Ascending aorta (tissue), 2 donors: ENCODE data around the gene C2orf69. TPM values are rescaled to one million over a fixed set of nuclear protein-coding genes. Genes with fewer than 3 reads are reported as not detected.

ENCODE experiments used
- DNase-seq, 2 donors: peaks; one replicate each; pipeline ENCODE4 v3.0.0-alpha.2; 2019; ENCODE audit warnings: low spot score in 2 of 2
- H3K27ac ChIP-seq, 2 donors: fragments of 200-600 bp; sonication (generic); one replicate each; pipeline ENCODE4 v1.5.1; 2016 to 2017; ENCODE audit warnings: mild to moderate bottlenecking in 1 of 2
- H3K27me3 ChIP-seq: fragments of 200-600 bp; sonication (generic); one replicate; pipeline ENCODE4 v1.5.1; 2017
- H3K36me3 ChIP-seq, 2 donors: fragments of 200-600 bp; sonication (generic); one replicate each; pipeline ENCODE4 v1.5.1; 2016
- H3K4me1 ChIP-seq, 2 donors: fragments of 200-600 bp; sonication (generic); one replicate each; pipeline ENCODE4 v1.5.1; 2016 to 2017; ENCODE audit warnings: mild to moderate bottlenecking in 1 of 2
- H3K4me3 ChIP-seq, 2 donors: fragments of 200-600 bp; sonication (generic); one replicate each; pipeline ENCODE4 v1.5.1; 2016 to 2017; ENCODE audit warnings: mild to moderate bottlenecking in 1 of 2
- H3K9me3 ChIP-seq, 2 donors: fragments of 200-600 bp; sonication (generic); one replicate each; pipeline ENCODE4 v1.5.1; 2016
- intact Hi-C: fragments of 100-400 bp; cut with DNase I; formaldehyde crosslinking; loops from one replicate; pipeline ENCODE4 v1.15.1; 2023
- total RNA-seq: library from RNA; depleted of rRNA; stranded (reverse); fragments of >200 nt; gene quantifications from one replicate; pipeline ENCODE4 v1.1.0, GENCODE V29; 2016
- TF ChIP-seq, protein P1 (sequence below), 3 experiments: fragments of 200-600 bp in 2 of 3; fragments of 450-650 bp in 1 of 3; sonication (generic) in 2 of 3; IDR thresholded peaks; one replicate each; pipeline ENCODE4 v1.5.1; 2016 to 2019; ENCODE audit warnings: antibody characterized with exemption in 3 of 3, mild to moderate bottlenecking in 1 of 3, moderate library complexity in 1 of 3

The C2orf69 gene
- total RNA-seq, 1 donor from 2014 or later, result 1.9 TPM

DNA sequence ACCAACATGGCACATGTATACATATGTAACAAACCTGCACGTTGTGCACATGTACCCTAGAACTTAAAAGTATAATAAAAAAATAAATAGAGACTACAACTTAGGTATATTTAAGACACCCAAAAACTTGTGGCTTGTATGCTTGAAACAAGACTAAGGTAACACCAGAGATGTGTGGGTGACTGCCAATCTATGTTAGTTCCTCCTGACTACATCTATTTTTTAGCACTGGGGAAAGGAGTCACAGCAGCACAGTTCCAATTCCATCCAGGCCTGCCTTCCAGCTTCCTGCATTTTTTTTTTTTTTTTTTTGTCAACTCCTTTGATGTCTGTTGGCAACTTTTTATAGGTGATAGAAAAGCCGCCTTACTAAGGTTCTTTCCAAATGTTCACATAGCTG, 18.2 kb downstream of the C2orf69 start:
- H3K27me3 ChIP-seq, result no peaks in the 10 kb centered on the region
- no peak for DNase-seq
- TF ChIP-seq, protein P1, sequence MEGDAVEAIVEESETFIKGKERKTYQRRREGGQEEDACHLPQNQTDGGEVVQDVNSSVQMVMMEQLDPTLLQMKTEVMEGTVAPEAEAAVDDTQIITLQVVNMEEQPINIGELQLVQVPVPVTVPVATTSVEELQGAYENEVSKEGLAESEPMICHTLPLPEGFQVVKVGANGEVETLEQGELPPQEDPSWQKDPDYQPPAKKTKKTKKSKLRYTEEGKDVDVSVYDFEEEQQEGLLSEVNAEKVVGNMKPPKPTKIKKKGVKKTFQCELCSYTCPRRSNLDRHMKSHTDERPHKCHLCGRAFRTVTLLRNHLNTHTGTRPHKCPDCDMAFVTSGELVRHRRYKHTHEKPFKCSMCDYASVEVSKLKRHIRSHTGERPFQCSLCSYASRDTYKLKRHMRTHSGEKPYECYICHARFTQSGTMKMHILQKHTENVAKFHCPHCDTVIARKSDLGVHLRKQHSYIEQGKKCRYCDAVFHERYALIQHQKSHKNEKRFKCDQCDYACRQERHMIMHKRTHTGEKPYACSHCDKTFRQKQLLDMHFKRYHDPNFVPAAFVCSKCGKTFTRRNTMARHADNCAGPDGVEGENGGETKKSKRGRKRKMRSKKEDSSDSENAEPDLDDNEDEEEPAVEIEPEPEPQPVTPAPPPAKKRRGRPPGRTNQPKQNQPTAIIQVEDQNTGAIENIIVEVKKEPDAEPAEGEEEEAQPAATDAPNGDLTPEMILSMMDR (IDR thresholded peaks at IDR 0.05), result no peak
- H3K27ac ChIP-seq, result no peak overlapping the region
- intact Hi-C loops, result no loop called here
- no peaks in the 10 kb centered on the region for H3K9me3 ChIP-seq
- no peaks in the 10 kb centered on the region for H3K4me1 ChIP-seq
- no peak overlapping the region for H3K4me3 ChIP-seq
- peaks cover 12 to 20% of the 10 kb centered on the region in 2 donors for H3K36me3 ChIP-seq

DNA sequence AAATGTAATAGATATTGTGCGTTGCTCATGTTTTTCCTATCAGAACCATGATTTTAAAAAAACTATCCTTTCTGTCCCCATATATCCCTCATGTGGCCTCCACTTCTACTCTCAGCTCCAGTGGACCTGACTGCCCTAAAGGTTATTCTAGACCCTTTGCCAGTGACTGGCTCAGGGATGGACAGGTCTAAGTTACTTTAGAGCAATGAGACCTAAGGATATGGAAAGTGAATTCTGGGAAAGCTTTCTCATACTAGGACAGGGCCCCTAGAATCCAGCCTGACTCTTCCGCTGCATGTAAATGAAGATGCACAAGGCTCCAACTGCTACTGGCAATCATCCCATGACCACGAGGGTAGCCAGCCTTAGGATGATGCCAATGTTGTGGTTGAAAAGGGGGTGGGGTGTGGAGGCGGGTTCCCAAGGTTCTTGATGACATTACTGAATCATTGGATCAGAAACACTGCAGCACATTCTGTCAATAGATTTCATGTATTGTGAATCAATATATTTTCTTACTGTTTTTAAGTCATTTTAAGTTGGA, 21.3 kb downstream of the C2orf69 start:
- no peak for DNase-seq
- no peak overlapping the region for H3K27ac ChIP-seq
- no peak overlapping the region for H3K4me3 ChIP-seq
- H3K27me3 ChIP-seq, result no peaks in the 10 kb centered on the region
- no peaks in the 10 kb centered on the region for H3K9me3 ChIP-seq
- TF ChIP-seq, protein P1 (IDR thresholded peaks at IDR 0.05), result no peak
- peaks cover 15 to 29% of the 10 kb centered on the region in 2 donors for H3K36me3 ChIP-seq
- intact Hi-C loops, result no loop called here
- H3K4me1 ChIP-seq, result no peaks in the 10 kb centered on the region

DNA sequence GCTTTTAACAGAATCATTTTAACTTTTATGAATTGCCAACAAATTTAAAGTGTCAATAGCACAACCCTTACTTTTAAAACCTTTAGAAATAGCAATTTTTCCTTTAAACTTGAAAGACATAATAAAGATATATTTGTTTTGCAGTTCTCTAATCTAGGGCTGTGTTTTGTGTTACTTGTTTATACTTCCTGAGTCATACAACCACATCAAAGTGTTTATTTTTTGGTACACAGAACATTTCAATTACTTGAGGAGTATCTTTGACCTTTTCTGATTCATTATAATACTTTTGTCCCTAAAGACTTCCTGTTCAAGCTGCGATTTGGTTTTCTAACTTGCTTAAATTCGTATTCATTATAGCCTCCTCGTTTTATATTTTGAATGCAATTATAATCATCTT, 22.4 kb downstream of the C2orf69 start:
- peaks cover 20 to 33% of the 10 kb centered on the region in 2 donors for H3K36me3 ChIP-seq
- intact Hi-C loops, result no loop called here
- no peaks in the 10 kb centered on the region for H3K4me1 ChIP-seq
- H3K9me3 ChIP-seq, result no peaks in the 10 kb centered on the region
- H3K4me3 ChIP-seq, result no peak overlapping the region
- no peak overlapping the region for H3K27ac ChIP-seq
- no peaks in the 10 kb centered on the region for H3K27me3 ChIP-seq
- TF ChIP-seq, protein P1 (IDR thresholded peaks at IDR 0.05), result no peak
- no peak for DNase-seq

DNA sequence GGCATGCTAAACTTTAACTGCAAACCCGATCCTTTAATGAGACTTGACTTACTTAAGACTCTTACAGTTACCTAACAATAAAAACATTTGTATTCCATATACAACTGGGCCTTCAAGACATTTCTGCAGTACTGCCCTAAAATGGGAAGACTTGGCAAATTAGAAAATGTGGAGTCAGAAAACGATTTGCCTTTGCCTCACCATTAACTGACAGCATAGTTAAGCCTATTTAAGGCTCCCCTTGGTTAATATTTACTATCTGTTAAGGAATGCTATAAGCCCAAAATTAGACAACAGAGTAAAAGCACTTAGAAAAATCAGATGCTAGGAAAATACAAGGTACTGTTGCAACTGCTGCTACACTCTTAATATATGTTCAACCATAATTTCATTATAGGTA, 25.5 kb downstream of the C2orf69 start:
- no peak for DNase-seq
- intact Hi-C loops, result no loop called here
- no peaks in the 10 kb centered on the region for H3K9me3 ChIP-seq
- TF ChIP-seq, protein P1 (IDR thresholded peaks at IDR 0.05), result no peak
- H3K27me3 ChIP-seq, result no peaks in the 10 kb centered on the region
- no peaks in the 10 kb centered on the region for H3K4me1 ChIP-seq
- H3K36me3 ChIP-seq, result peaks cover 27 to 37% of the 10 kb centered on the region in 2 donors
- no peak overlapping the region for H3K27ac ChIP-seq
- H3K4me3 ChIP-seq, result no peak overlapping the region

DNA sequence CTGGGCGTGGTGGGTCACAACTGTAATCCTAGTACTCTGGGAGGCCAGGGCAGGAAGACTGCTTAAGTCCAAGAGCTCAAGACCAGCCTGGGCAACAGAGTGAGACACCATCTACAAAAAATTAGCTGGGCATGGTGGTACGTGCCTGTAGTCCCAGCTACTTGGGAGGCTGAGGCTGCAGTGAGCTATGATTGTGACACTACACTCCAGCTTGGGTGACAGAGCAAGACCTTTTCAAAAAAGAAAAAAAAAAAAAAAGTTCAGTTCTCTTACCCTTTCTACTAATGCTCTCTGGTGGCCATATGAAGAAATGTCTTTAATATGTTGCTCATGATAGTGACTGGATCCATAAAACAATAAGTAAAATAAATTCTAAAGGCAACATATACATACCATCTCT, 29.3 kb downstream of the C2orf69 start:
- no peaks in the 10 kb centered on the region for H3K4me1 ChIP-seq
- H3K27ac ChIP-seq, result no peak overlapping the region
- intact Hi-C loops, result no loop called here
- H3K36me3 ChIP-seq, result peaks cover 14 to 35% of the 10 kb centered on the region in 2 donors
- H3K9me3 ChIP-seq, result no peaks in the 10 kb centered on the region
- TF ChIP-seq, protein P1 (IDR thresholded peaks at IDR 0.05), result peak in 1 of 3 experiments; percentile 8
- H3K27me3 ChIP-seq, result no peaks in the 10 kb centered on the region
- no peak for DNase-seq
- no peak overlapping the region for H3K4me3 ChIP-seq

DNA sequence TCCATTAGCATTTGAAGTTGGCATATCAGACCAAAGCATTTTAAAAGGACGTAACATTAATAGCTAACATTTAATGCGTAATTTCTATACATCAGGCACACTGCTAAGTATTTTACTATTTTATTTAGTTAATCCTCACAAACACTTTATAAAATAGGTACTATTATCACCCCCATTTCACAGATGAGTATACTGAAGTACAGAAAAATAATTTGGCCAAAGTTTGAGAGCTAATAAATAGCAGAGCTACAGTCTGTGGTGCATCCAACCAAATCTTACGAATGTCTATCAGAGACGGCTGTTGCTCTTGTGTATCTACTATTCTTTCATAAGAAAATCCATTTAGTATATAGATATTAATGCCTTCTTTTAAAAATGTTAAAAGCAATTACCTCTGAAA, 32.3 kb downstream of the C2orf69 start:
- no peaks in the 10 kb centered on the region for H3K4me1 ChIP-seq
- DNase-seq, result no peak
- no peak overlapping the region for H3K27ac ChIP-seq
- H3K27me3 ChIP-seq, result no peaks in the 10 kb centered on the region
- TF ChIP-seq, protein P1 (IDR thresholded peaks at IDR 0.05), result no peak
- no peaks in the 10 kb centered on the region for H3K9me3 ChIP-seq
- peaks cover 18 to 39% of the 10 kb centered on the region in 2 donors for H3K36me3 ChIP-seq
- H3K4me3 ChIP-seq, result no peak overlapping the region
- intact Hi-C loops, result no loop called here
